ENCODE results near the gene PLA2G4E. TPM values are rescaled to one million over a fixed set of nuclear protein-coding genes. Genes with fewer than 3 reads are reported as not detected.

PLA2G4E gene
- total RNA-seq, 4 donors from 2014 or later: not detected

GRCh38 chr15:42053010-42053409 is 32.2 kb upstream of the PLA2G4E start:
- 61 to 70% methylated on average over 4 of the region's 4 CpGs for WGBS, 2 donors
- peaks cover 0 to 12% of the 10 kb centered on the region in 2 donors for H3K27me3 ChIP-seq

GRCh38 chr15:42050484-42051255 is 29.8 kb upstream of the PLA2G4E start:
- TF ChIP-seq CTCF (IDR thresholded peaks at IDR 0.05): no peak
- TF ChIP-seq POLR2A (IDR thresholded peaks at IDR 0.05): no peak
- no peak for TF ChIP-seq EP300 (IDR thresholded peaks at IDR 0.05)
- Histone ChIP-seq H3K4me1 (no peaks in the 10 kb centered on the region), H3K9me3 (no peaks in the 10 kb centered on the region), H3K36me3 (no peaks in the 10 kb centered on the region), H3K27me3 (no peaks in the 10 kb centered on the region), H3K27ac (no peak overlapping the region), H3K4me3 (no peak overlapping the region)
- WGBS, 2 donors: 71 to 81% methylated on average over 10 of the region's 10 CpGs
- no peak for DNase-seq (ENCODE audit: low spot score in 2 of 2)

More at GRCh38 chr15:42053010-42053409, 32.2 kb upstream of the PLA2G4E start:
- peaks cover 0 to 9% (median 3%) of the 10 kb centered on the region in 4 donors for H3K4me1 ChIP-seq
- no peaks in the 10 kb centered on the region for H3K9me3 ChIP-seq
- no peak overlapping the region for H3K4me3 ChIP-seq
- TF ChIP-seq EP300 (IDR thresholded peaks at IDR 0.05) (no peak), CTCF (IDR thresholded peaks at IDR 0.05) (no peak)
- H3K36me3 ChIP-seq: no peaks in the 10 kb centered on the region
- H3K27ac ChIP-seq: no peak overlapping the region
- DNase-seq (ENCODE audit: low spot score in 2 of 2): no peak

- 71 to 80% methylated on average over 8 of the region's 8 CpGs for WGBS, 2 donors
- Histone ChIP-seq H3K4me1 (no peaks in the 10 kb centered on the region), H3K36me3 (no peaks in the 10 kb centered on the region), H3K27ac (no peak overlapping the region), H3K9me3 (no peaks in the 10 kb centered on the region), H3K4me3 (no peak overlapping the region), H3K27me3 (no peaks in the 10 kb centered on the region)
- DNase-seq (ENCODE audit: low spot score in 2 of 2): no peak
- TF ChIP-seq EP300 (IDR thresholded peaks at IDR 0.05): no peak
- TF ChIP-seq POLR2A (IDR thresholded peaks at IDR 0.05): no peak
Observed at GRCh38 chr15:42048821-42049200, 28.0 kb upstream of the PLA2G4E start.

GRCh38 chr15:42048080-42048820 is 27.4 kb upstream of the PLA2G4E start:
- no peak overlapping the region for H3K4me3 ChIP-seq
- 89 to 91% methylated on average over 9 of the region's 9 CpGs for WGBS, 2 donors

GRCh38 chr15:42046597-42046996 is 25.8 kb upstream of the PLA2G4E start:
- H3K4me3 ChIP-seq: no peak overlapping the region
- TF ChIP-seq CTCF (IDR thresholded peaks at IDR 0.05): no peak
- TF ChIP-seq POLR2A (IDR thresholded peaks at IDR 0.05): no peak
- TF ChIP-seq EP300 (IDR thresholded peaks at IDR 0.05): no peak
- no peaks in the 10 kb centered on the region for H3K4me1 ChIP-seq
- 95% methylated on average over 2 of the region's 2 CpGs for WGBS, 2 donors
- no peaks in the 10 kb centered on the region for H3K36me3 ChIP-seq
- no peak overlapping the region for H3K27ac ChIP-seq
- no peaks in the 10 kb centered on the region for H3K27me3 ChIP-seq
- DNase-seq (ENCODE audit: low spot score in 2 of 2): no peak
- H3K9me3 ChIP-seq: no peaks in the 10 kb centered on the region

More at GRCh38 chr15:42048080-42048820, 27.4 kb upstream of the PLA2G4E start:
- Histone ChIP-seq H3K9me3 (no peaks in the 10 kb centered on the region), H3K4me1 (no peaks in the 10 kb centered on the region), H3K27ac (no peak overlapping the region), H3K27me3 (no peaks in the 10 kb centered on the region), H3K36me3 (no peaks in the 10 kb centered on the region)
- DNase-seq (ENCODE audit: low spot score in 2 of 2): no peak
- TF ChIP-seq CTCF (IDR thresholded peaks at IDR 0.05) (no peak), EP300 (IDR thresholded peaks at IDR 0.05) (no peak), POLR2A (IDR thresholded peaks at IDR 0.05) (no peak)
